Endothelial cell of umbilical vein (primary cell): ENCODE measurements around the gene RNLS. TPM values are rescaled to one million over a fixed set of nuclear protein-coding genes. Genes with fewer than 3 reads are reported as not detected.
"Not testable (repeated sequence)": the region's sequence is repeated elsewhere in the genome, so short reads cannot be mapped to it uniquely, and the experiment has no call there.

Experiments
- BruUV-seq: library from RNA; stranded (reverse); fragments of 400-500 nt; replicated peaks from 2 replicates; lab custom pipeline; 2021; lab: Mats Ljungman, UMichigan
- CTCF ChIA-PET: fragments of 300-600, 350-600 bp; sonication (Branson Sonifier 250); formaldehyde crosslinking; loops from one replicate; lab custom pipeline; 2021; ENCODE audit warnings: antibody characterized with exemption, inconsistent platforms; lab: Charles Lee
- POLR2A ChIA-PET: fragments of 300-600, 350-600 bp; sonication (Branson Sonifier 250); formaldehyde crosslinking; loops from one replicate; lab custom pipeline; 2021; ENCODE audit warnings: antibody characterized with exemption, inconsistent platforms; lab: Charles Lee
- DNase-seq: peaks from one replicate; pipeline ENCODE4 v3.0.0-alpha.2; 2011; ENCODE audit warnings: low read depth, low spot score
- FAIRE-seq: peaks from 2 replicates; lab custom pipeline; 2011; peaks lifted over from hg19 to GRCh38; lab: Jason Lieb, UNC
- H2AFZ ChIP-seq: 2 replicates; pipeline ENCODE4 v1.6.0; 2012; ENCODE audit warnings: low read depth, low read length, control low read depth, inconsistent platforms
- H3K27ac ChIP-seq: 2 replicates; pipeline ENCODE4 v1.5.1; 2011; ENCODE audit warnings: low read depth, mild to moderate bottlenecking, control low read depth, low read length, moderate library complexity; ENCODE audit not compliant: insufficient read depth
- H3K27me3 ChIP-seq, 2 experiments: 2 replicates each; pipeline versions ENCODE4 v1.6.0 to v1.6.1; 2011; ENCODE audit warnings: low read length in 2 of 2, mixed read lengths in 1 of 2; ENCODE audit not compliant: control insufficient read depth in 2 of 2, insufficient read depth in 2 of 2
- H3K36me3 ChIP-seq, 2 experiments: 2 replicates in 1 of 2; 3 replicates in 1 of 2; pipeline ENCODE4 v1.5.1; 2011; ENCODE audit warnings: low read length in 2 of 2, mild to moderate bottlenecking in 1 of 2, moderate library complexity in 1 of 2; ENCODE audit not compliant: control insufficient read depth in 2 of 2, insufficient read depth in 2 of 2; ENCODE audit errors: extremely low read depth in 1 of 2
- H3K4me1 ChIP-seq: 3 replicates; pipeline ENCODE4 v1.5.1; 2011; ENCODE audit warnings: mild to moderate bottlenecking, low read length; ENCODE audit not compliant: control insufficient read depth, insufficient read depth; ENCODE audit errors: extremely low read depth
- H3K4me2 ChIP-seq: 2 replicates; pipeline ENCODE4 v1.6.1; 2011; ENCODE audit warnings: low read length, control low read depth, mixed read lengths; ENCODE audit not compliant: insufficient read depth
- H3K4me3 ChIP-seq, 3 experiments: fragments of 200-600 bp in 1 of 3; sonication (generic), shearing (Covaris generic) in 1 of 3; replicated peaks in 1 of 3; 2 replicates each; pipeline ENCODE4 v1.5.1; 2011 to 2016; ENCODE audit warnings: control low read depth in 3 of 3, low read length in 3 of 3, mild to moderate bottlenecking in 2 of 3, inconsistent platforms in 1 of 3, low read depth in 1 of 3, moderate library complexity in 1 of 3; ENCODE audit not compliant: insufficient read depth in 1 of 3
- H3K79me2 ChIP-seq: 2 replicates; pipeline ENCODE4 v1.6.0; 2012; ENCODE audit warnings: low read length, inconsistent platforms; ENCODE audit not compliant: control insufficient read depth, insufficient read depth
- H3K9ac ChIP-seq: replicated peaks from 2 replicates; pipeline ENCODE3; 2011; ENCODE audit warnings: low read length, control low read depth; ENCODE audit not compliant: insufficient read depth; ENCODE audit errors: extremely low read depth
- H3K9me1 ChIP-seq: replicated peaks from 3 replicates; pipeline ENCODE4 v1.6.0; 2011; ENCODE audit warnings: mild to moderate bottlenecking, low read length; ENCODE audit not compliant: control insufficient read depth, insufficient read depth; ENCODE audit errors: extremely low read depth
- H3K9me3 ChIP-seq: replicated peaks from 2 replicates; pipeline ENCODE4 v1.5.1; 2012; ENCODE audit warnings: low read length, inconsistent platforms; ENCODE audit not compliant: control insufficient read depth, insufficient read depth
- H4K20me1 ChIP-seq: replicated peaks from 2 replicates; pipeline ENCODE3; 2011; ENCODE audit warnings: mild to moderate bottlenecking, low read length; ENCODE audit not compliant: control insufficient read depth, insufficient read depth; ENCODE audit errors: extremely low read depth
- CTCF ChIP-seq, 2 donors: IDR thresholded peaks; 1 replicate in 1 of 2; 2 replicates in 1 of 2; pipeline ENCODE4 v1.5.1; 2011; ENCODE audit warnings: low read length in 2 of 2, mild to moderate bottlenecking in 2 of 2, moderate library complexity in 2 of 2, control low read depth in 1 of 2, inconsistent platforms in 1 of 2, low read depth in 1 of 2; ENCODE audit not compliant: insufficient read depth in 1 of 2; ENCODE audit errors: extremely low read depth in 1 of 2
- EZH2 ChIP-seq: IDR thresholded peaks from 2 replicates; pipeline ENCODE4 v1.6.1; 2012; ENCODE audit warnings: borderline replicate concordance, low read depth, mild to moderate bottlenecking, moderate library complexity, low read length, inconsistent platforms; ENCODE audit not compliant: severe bottlenecking
- FOS ChIP-seq: IDR thresholded peaks from 2 replicates; pipeline ENCODE4 v1.6.1; 2011; ENCODE audit warnings: mild to moderate bottlenecking, low read length, moderate library complexity, borderline replicate concordance; ENCODE audit not compliant: insufficient read depth
- GATA2 ChIP-seq: IDR thresholded peaks from 2 replicates; pipeline ENCODE4 v1.7.0; 2011; ENCODE audit warnings: low read depth, mild to moderate bottlenecking, moderate library complexity, mixed read lengths, low read length; ENCODE audit not compliant: insufficient read length, insufficient read depth
- JUN ChIP-seq: IDR thresholded peaks from 2 replicates; pipeline ENCODE4 v1.6.1; 2011; ENCODE audit warnings: borderline replicate concordance, low read depth; ENCODE audit not compliant: insufficient read length, insufficient read depth
- MYC ChIP-seq: IDR thresholded peaks from one replicate; pipeline ENCODE4 v1.6.1; 2011; ENCODE audit warnings: mild to moderate bottlenecking, low read depth, low read length
- POLR2A ChIP-seq: IDR thresholded peaks from 2 replicates; pipeline ENCODE4 v1.6.1; 2012; ENCODE audit warnings: low read depth, mild to moderate bottlenecking, control low read depth, low read length
- POLR2AphosphoS5 ChIP-seq: IDR thresholded peaks from 2 replicates; pipeline ENCODE4 v1.6.1; 2012; ENCODE audit warnings: low read depth, mild to moderate bottlenecking, control low read depth, low read length, moderate library complexity; ENCODE audit not compliant: insufficient read depth
- dilution Hi-C: fragments of 300-500 bp; cut with MboI; formaldehyde crosslinking; loops from one replicate; pipeline ENCODE4 v1.15.0; 2019; ENCODE audit warnings: low sequenced_read_pairs; ENCODE audit not compliant: extremely low pct_ligation_motif_present
- intact Hi-C: fragments of 100-400 bp; cut with micrococcal nuclease; formaldehyde crosslinking; loops from one replicate; pipeline ENCODE4 v1.10.0; 2022
- polyA plus RNA-seq, 4 experiments: library from polyadenylated mRNA; depleted of rRNA in 3 of 4; stranded (reverse) in 3 of 4; unstranded in 1 of 4; fragments of >200 nt; gene quantifications; 2 replicates each; pipeline versions ENCODE4 v1.2.1 to v1.2.3, GENCODE V29; 2011 to 2012; ENCODE audit warnings: missing spikeins in 1 of 4
- total RNA-seq: library from RNA; stranded (reverse); gene quantifications from 2 replicates; pipeline ENCODE4 v1.2.3, GENCODE V29; 2021
- TF ChIP-seq, protein P1 (sequence below): IDR thresholded peaks from 2 replicates; pipeline ENCODE4 v1.6.1; 2011; ENCODE audit not compliant: insufficient read depth, insufficient read length

The RNLS gene
- total and polyA plus RNA-seq, 2 donors (not counting 3 experiments of a cell fraction or from before 2014, with no cell fraction given), result 2.5 to 4.6 TPM

- TF ChIP-seq FOS (no peak), POLR2A (no peak), POLR2AphosphoS5 (no peak), GATA2 (no peak), MYC (no peak), CTCF (IDR thresholded peaks at IDR 0.05; ENCODE audit: extremely low read depth in 1 of 2, insufficient read depth in 1 of 2, low read depth in 1 of 2, low read length in 2 of 2) (no peak), JUN (no peak), EZH2 (no peak)
- TF ChIP-seq, protein P1, sequence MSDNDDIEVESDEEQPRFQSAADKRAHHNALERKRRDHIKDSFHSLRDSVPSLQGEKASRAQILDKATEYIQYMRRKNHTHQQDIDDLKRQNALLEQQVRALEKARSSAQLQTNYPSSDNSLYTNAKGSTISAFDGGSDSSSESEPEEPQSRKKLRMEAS, result no peak
- no peak overlapping the region for H3K4me2 ChIP-seq
These were observed 221.6 kb downstream of the RNLS start for GRCh38 chr10:88361494-88361893.

GRCh38 chr10:88355750-88356149 is 227.4 kb downstream of the RNLS start:
- H4K20me1 ChIP-seq, H3K4me3 ChIP-seq, dilution Hi-C loops, H3K4me1 ChIP-seq, H3K9ac ChIP-seq, POLR2A ChIA-PET, H3K4me2 ChIP-seq, H3K36me3 ChIP-seq, DNase-seq, H3K79me2 ChIP-seq, H3K9me3 ChIP-seq, H2AFZ ChIP-seq, intact Hi-C loops, H3K27ac ChIP-seq, FAIRE-seq, H3K9me1 ChIP-seq, H3K27me3 ChIP-seq, CTCF ChIA-PET, BruUV-seq: not testable (repeated sequence)

More at GRCh38 chr10:88361494-88361893, 221.6 kb downstream of the RNLS start:
- H4K20me1 ChIP-seq, result no peaks in the 10 kb centered on the region
- intact Hi-C loops (no loop called here), dilution Hi-C loops (no loop called here)
- FAIRE-seq (no peak), DNase-seq (no peak)
- H3K79me2 ChIP-seq, result no peaks in the 10 kb centered on the region
- no peak overlapping the region for H3K9ac ChIP-seq
- no peaks in the 10 kb centered on the region for H3K36me3 ChIP-seq
- CTCF ChIA-PET, result no interaction called here
- POLR2A ChIA-PET, result no interaction called here
- H3K27ac ChIP-seq, result no peak overlapping the region
- no peak overlapping the region for H2AFZ ChIP-seq
- no peaks in the 10 kb centered on the region for H3K9me3 ChIP-seq
- H3K4me1 ChIP-seq, result no peaks in the 10 kb centered on the region
- no peaks in the 10 kb centered on the region for H3K9me1 ChIP-seq
- no TSS peak for BruUV-seq
- no peak overlapping the region for H3K4me3 ChIP-seq
- H3K27me3 ChIP-seq, result no peaks in the 10 kb centered on the region
